ENCODE measurements around the gene AAGAB.
"Not testable (repeated sequence)": the region's sequence is repeated elsewhere in the genome, so short reads cannot be mapped to it uniquely, and the experiment has no call there.

AAGAB gene

GRCh38 chr15:67156834-67157233 lies 97.6 kb downstream of the AAGAB start:
- TF ChIP-seq CTCF (IDR thresholded peaks at IDR 0.05; ENCODE audit: low read depth, low read length), result no peak
- no peak for DNase-seq
- H3K9me3 ChIP-seq (ENCODE audit: severe bottlenecking), result no peaks in the 10 kb centered on the region
- H3K27ac ChIP-seq, result no peak overlapping the region
- no peak overlapping the region for H3K4me3 ChIP-seq (ENCODE audit: low read depth, low read length)
- H3K36me3 ChIP-seq, result no peaks in the 10 kb centered on the region
- H3K27me3 ChIP-seq (ENCODE audit: insufficient read depth, low read depth, severe bottlenecking), result no peaks in the 10 kb centered on the region

GRCh38 chr15:67156426-67156825 lies 98.0 kb downstream of the AAGAB start:
- no peak for TF ChIP-seq CTCF (IDR thresholded peaks at IDR 0.05; ENCODE audit: low read depth, low read length)
- DNase-seq, result no peak
- H3K27me3 ChIP-seq (ENCODE audit: insufficient read depth, low read depth, severe bottlenecking), result no peaks in the 10 kb centered on the region
- H3K4me3 ChIP-seq (ENCODE audit: low read depth, low read length), result no peak overlapping the region
- H3K36me3 ChIP-seq, result no peaks in the 10 kb centered on the region
- H3K27ac ChIP-seq, result no peak overlapping the region
- no peaks in the 10 kb centered on the region for H3K9me3 ChIP-seq (ENCODE audit: severe bottlenecking)

DNA sequence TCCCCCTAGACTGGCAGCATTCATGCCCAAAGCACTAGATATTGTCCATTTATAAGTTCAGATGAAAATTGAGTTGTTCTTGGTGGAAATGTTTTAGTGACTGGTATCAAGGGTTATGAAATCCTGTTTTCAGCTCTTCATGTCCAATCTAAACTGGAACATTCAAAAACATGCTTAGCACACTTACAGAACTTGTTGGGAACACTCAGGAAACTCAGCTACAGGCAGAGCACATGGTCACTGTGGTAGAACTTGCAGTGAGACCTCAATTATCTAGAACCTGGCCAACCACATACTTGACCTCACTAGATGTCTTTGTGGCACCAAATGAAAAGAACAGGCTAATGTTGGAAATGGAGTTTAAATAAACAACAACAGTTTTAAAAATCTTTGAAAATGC lies 100.2 kb downstream of the AAGAB start:
- H3K27ac ChIP-seq, result no peak overlapping the region
- H3K27me3 ChIP-seq (ENCODE audit: insufficient read depth, low read depth, severe bottlenecking), result no peaks in the 10 kb centered on the region
- DNase-seq, result no peak
- H3K4me3 ChIP-seq (ENCODE audit: low read depth, low read length), result no peak overlapping the region
- H3K9me3 ChIP-seq (ENCODE audit: severe bottlenecking), result no peaks in the 10 kb centered on the region
- H3K36me3 ChIP-seq, result no peaks in the 10 kb centered on the region
- TF ChIP-seq CTCF (IDR thresholded peaks at IDR 0.05; ENCODE audit: low read depth, low read length), result no peak

DNA sequence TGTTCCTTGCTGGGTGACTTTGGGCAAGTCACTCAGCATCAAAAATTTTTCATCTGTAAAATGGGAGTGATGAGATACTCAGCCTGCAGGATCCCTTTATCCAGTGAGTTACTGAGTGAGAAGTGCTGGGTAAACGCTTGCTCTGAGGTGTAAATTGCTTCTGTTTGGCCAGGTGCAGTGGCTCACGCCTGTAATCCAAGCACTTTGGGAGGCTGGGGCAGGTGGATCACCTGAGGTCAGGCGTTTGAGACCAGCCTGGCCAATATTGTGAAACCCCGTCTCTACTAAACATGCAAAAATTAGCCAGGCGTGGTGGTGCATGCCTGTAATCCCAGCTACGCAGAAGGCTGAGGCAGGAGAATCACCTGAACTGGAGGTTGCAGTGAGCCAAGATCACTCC lies 101.4 kb downstream of the AAGAB start:
- H3K9me3 ChIP-seq (ENCODE audit: severe bottlenecking); DNase-seq; H3K27ac ChIP-seq; H3K4me3 ChIP-seq (ENCODE audit: low read depth, low read length); H3K27me3 ChIP-seq (ENCODE audit: insufficient read depth, low read depth, severe bottlenecking); H3K36me3 ChIP-seq: not testable (repeated sequence)

DNA sequence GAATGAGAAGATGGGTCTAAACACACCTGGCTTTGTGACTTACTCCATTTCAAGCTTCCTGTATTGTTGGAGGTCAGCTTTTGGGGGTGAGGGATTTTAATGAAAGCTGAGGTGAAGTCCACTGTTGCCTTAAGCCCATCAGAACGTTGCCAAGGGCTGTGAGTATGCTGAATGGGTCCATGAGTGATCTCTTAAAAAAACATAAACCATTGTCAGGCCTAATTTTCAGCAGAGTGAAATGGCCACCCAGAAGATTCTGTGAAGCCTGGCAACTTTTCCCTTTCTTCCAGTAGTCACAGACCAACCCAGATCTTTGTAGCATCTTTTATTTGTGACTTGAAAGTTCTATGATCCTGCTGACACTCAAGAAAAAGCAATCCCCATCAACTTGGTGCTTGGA lies 102.0 kb downstream of the AAGAB start:
- Histone ChIP-seq H3K9me3 (ENCODE audit: severe bottlenecking) (no peaks in the 10 kb centered on the region), H3K36me3 (no peaks in the 10 kb centered on the region), H3K4me3 (ENCODE audit: low read depth, low read length) (no peak overlapping the region), H3K27ac (no peak overlapping the region), H3K27me3 (ENCODE audit: insufficient read depth, low read depth, severe bottlenecking) (no peaks in the 10 kb centered on the region)
- DNase-seq, result no peak
- no peak for TF ChIP-seq CTCF (IDR thresholded peaks at IDR 0.05; ENCODE audit: low read depth, low read length)
